ENCODE results near the gene TSPAN14.

- TF ChIP-seq CTCF (IDR thresholded peaks at IDR 0.05; ENCODE audit: low read depth, low read length) = no peak
- no peak for TF ChIP-seq POLR2A (IDR thresholded peaks at IDR 0.05; ENCODE audit: extremely low read depth, insufficient read length)
- TF ChIP-seq MAX (IDR thresholded peaks at IDR 0.05; ENCODE audit: low read depth, low read length) = no peak
- TF ChIP-seq MYC (IDR thresholded peaks at IDR 0.05; ENCODE audit: low read depth, low read length) = no peak
Observed at GRCh38 chr10:80579849-80580637, 125.9 kb downstream of the TSPAN14 start.

All from NB4 (cell line).